ENCODE data around the gene REEP3. TPM values are rescaled to one million over a fixed set of nuclear protein-coding genes. Genes with fewer than 3 reads are reported as not detected.

The REEP3 gene
- total RNA-seq, 2 donors from 2014 or later: 20.8 to 22.1 TPM

GRCh38 chr10:63576501-63576900 lies 55.3 kb downstream of the REEP3 start:
- Histone ChIP-seq H3K9me3 (no peaks in the 10 kb centered on the region), H3K36me3 (replicated peaks in 1 of 2; ENCODE audit: insufficient read depth in 1 of 2, low read depth in 2 of 2) (no peaks in the 10 kb centered on the region), H3K4me1 (peaks cover 22% of the 10 kb centered on the region), H3K4me3 (no peak overlapping the region), H3K27me3 (no peaks in the 10 kb centered on the region), H3K27ac (no peak overlapping the region)
- no peak for ATAC-seq
- WGBS, 2 donors: 95% methylated on average over 1 of the region's 1 CpG
- no peak for DNase-seq
- intact Hi-C loops (cut with DNase I): no loop called here
- TF ChIP-seq POLR2A (IDR thresholded peaks at IDR 0.05): no peak

GRCh38 chr10:63578501-63578900 lies 57.3 kb downstream of the REEP3 start:
- no peak for ATAC-seq
- peaks cover 11% of the 10 kb centered on the region for H3K4me1 ChIP-seq
- no peak for TF ChIP-seq CTCF (IDR thresholded peaks at IDR 0.05)
- no peak for TF ChIP-seq POLR2A (IDR thresholded peaks at IDR 0.05)
- 76 to 90% methylated on average over 7 of the region's 7 CpGs for WGBS, 2 donors
- DNase-seq: no peak
- H3K27ac ChIP-seq: no peak overlapping the region
- H3K9me3 ChIP-seq: no peaks in the 10 kb centered on the region
- intact Hi-C loops (cut with DNase I): no loop called here
- H3K27me3 ChIP-seq: no peaks in the 10 kb centered on the region
- no peak overlapping the region for H3K4me3 ChIP-seq
- no peaks in the 10 kb centered on the region for H3K36me3 ChIP-seq (replicated peaks in 1 of 2; ENCODE audit: insufficient read depth in 1 of 2, low read depth in 2 of 2)

- Histone ChIP-seq H3K27me3 (no peaks in the 10 kb centered on the region), H3K36me3 (replicated peaks in 1 of 2; ENCODE audit: insufficient read depth in 1 of 2, low read depth in 2 of 2) (no peaks in the 10 kb centered on the region), H3K27ac (no peak overlapping the region), H3K4me3 (no peak overlapping the region), H3K9me3 (no peaks in the 10 kb centered on the region), H3K4me1 (peaks cover 1% of the 10 kb centered on the region)
- ATAC-seq (no peak), DNase-seq (no peak)
- intact Hi-C loops (cut with DNase I): no loop called here
- TF ChIP-seq CTCF (IDR thresholded peaks at IDR 0.05): no peak
- TF ChIP-seq POLR2A (IDR thresholded peaks at IDR 0.05): no peak
Measured at GRCh38 chr10:63579371-63580014, 58.3 kb downstream of the REEP3 start.

GRCh38 chr10:63582690-63583089 lies 61.5 kb downstream of the REEP3 start:
- no peak for ATAC-seq

GRCh38 chr10:63583397-63583796 lies 62.2 kb downstream of the REEP3 start:
- no peak for TF ChIP-seq CTCF (IDR thresholded peaks at IDR 0.05)
- no peak for TF ChIP-seq POLR2A (IDR thresholded peaks at IDR 0.05)
- intact Hi-C loops (cut with DNase I): no loop called here

More at GRCh38 chr10:63582690-63583089, 61.5 kb downstream of the REEP3 start:
- WGBS, 2 donors: 96 to 97% methylated on average over 8 of the region's 8 CpGs
- Histone ChIP-seq H3K4me1 (peaks cover 3% of the 10 kb centered on the region), H3K9me3 (no peaks in the 10 kb centered on the region), H3K27me3 (no peaks in the 10 kb centered on the region), H3K27ac (no peak overlapping the region), H3K36me3 (replicated peaks in 1 of 2; ENCODE audit: insufficient read depth in 1 of 2, low read depth in 2 of 2) (no peaks in the 10 kb centered on the region), H3K4me3 (no peak overlapping the region)
- TF ChIP-seq POLR2A (IDR thresholded peaks at IDR 0.05): no peak
- no peak for TF ChIP-seq CTCF (IDR thresholded peaks at IDR 0.05)
- DNase-seq: no peak
- intact Hi-C loops (cut with DNase I): no loop called here

More at GRCh38 chr10:63583397-63583796, 62.2 kb downstream of the REEP3 start:
- Histone ChIP-seq H3K4me3 (no peak overlapping the region), H3K27me3 (no peaks in the 10 kb centered on the region), H3K9me3 (no peaks in the 10 kb centered on the region), H3K4me1 (peaks cover 3% of the 10 kb centered on the region), H3K36me3 (replicated peaks in 1 of 2; ENCODE audit: insufficient read depth in 1 of 2, low read depth in 2 of 2) (no peaks in the 10 kb centered on the region), H3K27ac (no peak overlapping the region)
- 74 to 77% methylated on average over 3 of the region's 3 CpGs for WGBS, 2 donors
- ATAC-seq (no peak), DNase-seq (no peak)

All from body of pancreas (tissue), 4 donors.